Calu3 (cell line): Measurements from ENCODE around the gene ELOVL7. TPM values are rescaled to one million over a fixed set of nuclear protein-coding genes. Genes with fewer than 3 reads are reported as not detected.
"Not testable (repeated sequence)": the region's sequence is repeated elsewhere in the genome, so short reads cannot be mapped to it uniquely, and the experiment has no call there.

Experiments
- BruUV-seq: library from RNA; stranded (reverse); fragments of 400-500 nt; replicated peaks from 2 replicates; lab custom pipeline; 2021; lab: Mats Ljungman, UMichigan
- CTCF ChIA-PET: fragments of 300-600 bp; sonication (Branson Sonifier 250); formaldehyde crosslinking; loops from one replicate; lab custom pipeline; 2022; ENCODE audit warnings: antibody characterized with exemption; lab: Charles Lee
- DNase-seq: peaks from one replicate; pipeline ENCODE4 v3.0.0; 2022
- H3K27ac Mint-ChIP-seq: one replicate; pipeline ENCODE4 v1.8.0; 2022; ENCODE audit warnings: mixed read lengths; ENCODE audit not compliant: unreplicated experiment
- H3K27me3 Mint-ChIP-seq: one replicate; pipeline ENCODE4 v1.8.0; 2022; ENCODE audit warnings: mixed read lengths; ENCODE audit not compliant: unreplicated experiment
- H3K36me3 Mint-ChIP-seq: one replicate; pipeline ENCODE4 v1.8.0; 2022; ENCODE audit warnings: mild to moderate bottlenecking, moderate library complexity, mixed read lengths; ENCODE audit not compliant: insufficient read depth, unreplicated experiment
- H3K4me1 Mint-ChIP-seq: one replicate; pipeline ENCODE4 v1.8.0; 2022; ENCODE audit warnings: mild to moderate bottlenecking, low read depth, mixed read lengths; ENCODE audit not compliant: unreplicated experiment
- H3K4me3 Mint-ChIP-seq: one replicate; pipeline ENCODE4 v1.8.0; 2022; ENCODE audit warnings: mild to moderate bottlenecking, low read depth, moderate library complexity, mixed read lengths; ENCODE audit not compliant: unreplicated experiment
- H3K9me3 Mint-ChIP-seq: one replicate; pipeline ENCODE4 v1.8.0; 2022; ENCODE audit warnings: low read depth, mixed read lengths; ENCODE audit not compliant: unreplicated experiment
- intact Hi-C: fragments of 100-400 bp; cut with micrococcal nuclease; formaldehyde crosslinking; loops from one replicate; pipeline ENCODE4 v1.10.0; 2022; ENCODE audit not compliant: unreplicated experiment
- total RNA-seq: library from RNA; stranded (reverse); gene quantifications from 2 replicates; pipeline ENCODE4 v1.2.3, GENCODE V29; 2022
- TF ChIP-seq, protein P1 (sequence below): fragments of 200-600 bp; IDR thresholded peaks from one replicate; pipeline ENCODE4 v1.8.0; 2022; ENCODE audit warnings: antibody characterized with exemption; ENCODE audit not compliant: unreplicated experiment

ELOVL7 gene
- total RNA-seq, 1 experiment from 2014 or later: 40.5 TPM

DNA sequence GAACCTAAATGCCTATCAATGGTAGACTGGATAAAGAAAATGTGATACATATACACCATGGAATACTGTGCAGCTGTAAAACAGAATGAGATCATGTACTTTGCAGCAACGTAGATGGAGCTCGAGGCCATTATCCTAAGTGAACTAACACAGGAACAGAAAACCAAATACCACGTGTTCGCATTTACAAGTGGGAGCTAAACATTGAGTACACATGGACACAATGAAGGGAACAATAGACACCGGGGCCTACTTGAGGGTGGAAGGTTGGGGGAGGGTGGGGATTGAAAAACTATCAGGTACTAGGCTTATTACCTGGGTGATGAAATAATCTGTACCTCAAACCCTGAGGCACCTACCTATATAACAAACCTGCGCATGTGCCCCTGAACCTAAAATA, 121.7 kb downstream of the ELOVL7 start:
- H3K4me1 Mint-ChIP-seq: no peaks in the 10 kb centered on the region
- CTCF ChIA-PET: no interaction called here
- TF ChIP-seq, protein P1, sequence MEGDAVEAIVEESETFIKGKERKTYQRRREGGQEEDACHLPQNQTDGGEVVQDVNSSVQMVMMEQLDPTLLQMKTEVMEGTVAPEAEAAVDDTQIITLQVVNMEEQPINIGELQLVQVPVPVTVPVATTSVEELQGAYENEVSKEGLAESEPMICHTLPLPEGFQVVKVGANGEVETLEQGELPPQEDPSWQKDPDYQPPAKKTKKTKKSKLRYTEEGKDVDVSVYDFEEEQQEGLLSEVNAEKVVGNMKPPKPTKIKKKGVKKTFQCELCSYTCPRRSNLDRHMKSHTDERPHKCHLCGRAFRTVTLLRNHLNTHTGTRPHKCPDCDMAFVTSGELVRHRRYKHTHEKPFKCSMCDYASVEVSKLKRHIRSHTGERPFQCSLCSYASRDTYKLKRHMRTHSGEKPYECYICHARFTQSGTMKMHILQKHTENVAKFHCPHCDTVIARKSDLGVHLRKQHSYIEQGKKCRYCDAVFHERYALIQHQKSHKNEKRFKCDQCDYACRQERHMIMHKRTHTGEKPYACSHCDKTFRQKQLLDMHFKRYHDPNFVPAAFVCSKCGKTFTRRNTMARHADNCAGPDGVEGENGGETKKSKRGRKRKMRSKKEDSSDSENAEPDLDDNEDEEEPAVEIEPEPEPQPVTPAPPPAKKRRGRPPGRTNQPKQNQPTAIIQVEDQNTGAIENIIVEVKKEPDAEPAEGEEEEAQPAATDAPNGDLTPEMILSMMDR: no peak
- no peak for DNase-seq
- no peak overlapping the region for H3K27ac Mint-ChIP-seq
- H3K27me3 Mint-ChIP-seq: no peaks in the 10 kb centered on the region
- intact Hi-C loops: no loop called here
- no peaks in the 10 kb centered on the region for H3K36me3 Mint-ChIP-seq
- peaks cover 2% of the 10 kb centered on the region for H3K9me3 Mint-ChIP-seq
- no TSS peak for BruUV-seq
- no peak overlapping the region for H3K4me3 Mint-ChIP-seq

DNA sequence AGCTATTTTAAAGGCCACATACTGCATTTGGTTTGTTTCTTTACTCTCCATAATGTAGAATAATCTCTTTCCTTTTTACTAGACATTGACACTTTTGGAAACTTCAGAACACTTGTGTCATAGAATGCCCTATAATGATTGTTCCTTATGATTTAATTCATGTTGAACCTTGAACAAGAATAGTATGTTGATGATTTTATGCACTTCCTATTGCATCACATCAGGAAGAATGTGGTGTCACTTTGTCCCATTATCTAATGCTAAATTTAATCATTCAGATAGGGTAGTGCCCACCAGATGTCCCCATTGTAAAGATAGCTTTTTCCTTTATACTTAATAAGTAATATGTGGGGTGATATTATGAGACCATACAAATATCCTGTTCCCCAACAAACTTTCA, 124.7 kb downstream of the ELOVL7 start:
- intact Hi-C loops: no loop called here
- Mint-ChIP-seq H3K4me3 (no peak overlapping the region), H3K36me3 (no peaks in the 10 kb centered on the region), H3K9me3 (peaks cover 6% of the 10 kb centered on the region), H3K27me3 (no peaks in the 10 kb centered on the region), H3K27ac (no peak overlapping the region), H3K4me1 (no peaks in the 10 kb centered on the region)
- no TSS peak for BruUV-seq
- TF ChIP-seq, protein P1: no peak
- CTCF ChIA-PET: no interaction called here
- no peak for DNase-seq

DNA sequence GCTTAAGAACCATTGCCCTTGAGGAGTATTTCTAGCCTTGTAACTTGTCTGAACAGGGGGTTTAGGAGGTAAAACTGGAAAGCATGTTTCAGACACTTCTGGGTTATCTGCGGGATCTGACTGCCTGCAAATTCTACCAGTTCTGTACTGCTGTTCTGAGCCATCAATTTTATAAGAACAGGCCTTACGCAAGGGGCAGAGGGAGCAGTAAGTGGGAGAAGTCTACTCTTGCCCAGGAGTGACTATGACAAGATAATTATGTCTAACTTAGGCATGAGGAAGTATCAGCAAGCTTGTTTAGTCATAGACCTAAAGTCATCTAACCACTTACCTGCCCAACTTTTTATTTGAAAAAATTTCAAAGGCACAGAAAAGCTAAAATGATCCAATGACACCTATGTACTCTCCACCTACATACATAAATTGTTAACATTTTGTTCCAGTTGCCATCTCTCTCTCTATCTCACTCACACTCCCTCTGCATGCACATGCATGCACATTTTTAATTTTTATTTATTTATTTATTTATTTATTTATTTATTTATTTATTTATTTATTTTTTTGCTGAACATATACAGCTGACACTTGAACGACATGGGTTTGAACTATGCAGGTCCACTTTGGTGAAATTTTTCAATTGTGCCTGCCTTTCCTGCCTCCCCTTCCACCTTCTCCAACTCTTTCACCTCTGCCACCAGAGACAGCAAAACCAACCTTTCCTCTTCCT, 125.7 kb downstream of the ELOVL7 start:
- no peaks in the 10 kb centered on the region for H3K36me3 Mint-ChIP-seq
- H3K9me3 Mint-ChIP-seq: peaks cover 6% of the 10 kb centered on the region
- H3K27me3 Mint-ChIP-seq: no peaks in the 10 kb centered on the region
- no peaks in the 10 kb centered on the region for H3K4me1 Mint-ChIP-seq
- DNase-seq: no peak
- intact Hi-C loops: no loop called here
- no peak overlapping the region for H3K27ac Mint-ChIP-seq
- CTCF ChIA-PET: interaction anchor here (0.6 kb wide), 1 partner anchor 19 kb away, joined by 4 read pairs; no protein-coding TSS in a partner anchor
- TF ChIP-seq, protein P1: no peak
- no TSS peak for BruUV-seq
- H3K4me3 Mint-ChIP-seq: no peak overlapping the region

DNA sequence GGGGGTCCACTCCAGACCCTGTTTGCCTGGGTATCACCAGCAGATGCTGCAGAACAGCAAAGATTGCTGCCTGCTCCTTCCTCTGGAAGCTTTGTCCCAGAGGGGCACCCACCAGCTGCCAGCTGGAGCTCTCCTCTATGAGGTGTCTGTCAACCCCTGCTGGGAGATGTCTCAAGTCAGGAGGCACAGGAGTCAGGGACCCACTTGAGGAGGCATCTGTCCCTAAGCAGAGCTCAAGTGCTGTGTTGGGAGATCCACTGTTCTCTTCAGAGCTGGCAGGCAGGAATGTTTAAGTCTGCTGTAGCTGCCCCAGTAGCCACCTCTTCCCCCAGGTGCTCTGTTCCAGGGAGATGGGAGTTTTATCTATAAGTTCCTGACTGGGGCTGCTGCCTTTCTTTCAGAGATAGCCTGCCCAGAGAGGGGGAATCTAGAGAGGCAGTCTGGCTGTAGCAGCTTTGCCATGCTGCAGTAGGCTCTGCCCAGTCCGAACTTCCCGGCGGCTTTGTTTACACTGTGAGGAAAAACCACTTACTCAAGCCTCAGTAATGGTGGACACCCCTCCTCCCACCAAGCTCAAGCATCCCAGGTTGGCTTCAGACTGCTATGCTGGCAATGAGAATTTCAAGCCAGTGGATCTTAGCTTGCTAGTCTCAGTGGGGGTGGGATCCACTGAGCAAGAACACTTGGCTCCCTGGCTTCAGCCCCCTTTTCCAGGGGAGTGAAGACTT, 128.7 kb downstream of the ELOVL7 start:
- H3K36me3 Mint-ChIP-seq, CTCF ChIA-PET, H3K4me1 Mint-ChIP-seq, H3K9me3 Mint-ChIP-seq, H3K27me3 Mint-ChIP-seq, intact Hi-C loops, H3K4me3 Mint-ChIP-seq, DNase-seq, H3K27ac Mint-ChIP-seq, BruUV-seq: not testable (repeated sequence)

DNA sequence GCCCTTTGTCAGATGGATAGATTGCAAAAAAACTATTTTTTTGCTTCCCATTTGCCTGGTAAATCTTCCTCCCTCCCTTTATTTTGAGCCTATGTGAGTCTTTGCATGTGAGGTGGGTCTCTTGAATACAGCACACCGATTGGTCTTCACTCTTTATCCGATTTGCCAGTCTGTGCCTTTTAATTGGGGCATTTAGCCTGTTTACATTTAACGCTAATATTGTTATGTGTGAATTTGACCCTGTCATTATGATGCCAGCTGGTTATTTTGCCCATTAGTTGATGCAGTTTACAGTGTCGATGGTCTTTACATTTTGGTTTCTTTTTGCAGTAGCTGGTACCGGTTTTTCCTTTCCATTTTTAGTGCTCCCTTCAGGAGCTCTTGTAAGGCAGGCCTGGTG, 131.1 kb downstream of the ELOVL7 start:
- H3K36me3 Mint-ChIP-seq: no peaks in the 10 kb centered on the region
- H3K9me3 Mint-ChIP-seq: peaks cover 6% of the 10 kb centered on the region
- TF ChIP-seq, protein P1: no peak
- H3K4me1 Mint-ChIP-seq: peaks cover 10% of the 10 kb centered on the region
- intact Hi-C loops: loop anchor here (5.0 kb wide), 1 partner anchor 36 kb away; no protein-coding TSS in a partner anchor
- no peak for DNase-seq
- no peaks in the 10 kb centered on the region for H3K27me3 Mint-ChIP-seq
- no peak overlapping the region for H3K4me3 Mint-ChIP-seq
- BruUV-seq: no TSS peak
- CTCF ChIA-PET: no interaction called here
- no peak overlapping the region for H3K27ac Mint-ChIP-seq

DNA sequence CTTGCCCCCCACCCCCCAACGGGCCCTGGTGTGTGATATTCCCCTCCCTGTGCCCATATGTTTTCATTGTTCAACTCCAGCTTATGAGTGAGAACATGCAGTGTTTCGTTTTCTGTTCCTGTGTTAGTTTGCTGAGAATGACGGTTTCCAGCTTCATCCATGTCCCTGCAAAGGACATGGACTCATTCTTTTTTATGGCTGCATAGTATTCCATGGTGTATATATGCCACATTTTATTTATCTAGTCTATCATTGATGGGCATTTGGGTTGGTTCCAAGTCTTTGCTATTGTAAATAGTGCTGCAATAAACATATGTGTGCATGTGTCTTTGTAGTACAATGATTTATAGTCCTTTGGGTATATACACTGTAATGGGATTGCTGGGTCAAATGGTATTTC, 132.2 kb downstream of the ELOVL7 start:
- not testable (repeated sequence) for H3K27ac Mint-ChIP-seq, BruUV-seq
- CTCF ChIA-PET: interaction anchor here (0.6 to 0.7 kb wide), 2 partner anchors 1164 to 1206 kb away, joined by 3 read pairs; no protein-coding TSS in a partner anchor

More for the DNA sequence above, 132.2 kb downstream of the ELOVL7 start:
- not testable (repeated sequence) for DNase-seq, H3K4me3 Mint-ChIP-seq, H3K36me3 Mint-ChIP-seq, H3K9me3 Mint-ChIP-seq, H3K4me1 Mint-ChIP-seq, H3K27me3 Mint-ChIP-seq
- intact Hi-C loops: loop anchor here (5.0 kb wide), 1 partner anchor 35 kb away; no protein-coding TSS in a partner anchor
